Ovary (tissue), 9 donors: ENCODE results near the gene PSMD13. TPM values are rescaled to one million over a fixed set of nuclear protein-coding genes. Genes with fewer than 3 reads are reported as not detected.

Experiments used
- DNase-seq, 5 donors: peaks; one replicate each; pipeline ENCODE4 v3.0.0-alpha.2; 2019 to 2020
- H3K27ac ChIP-seq, 2 donors: fragments of 200-600 bp; one replicate each; pipeline versions ENCODE4 v1.5.1 to v1.8.0; 2019 to 2022
- H3K27me3 ChIP-seq: fragments of 200-600 bp; one replicate; pipeline ENCODE4 v1.8.0; 2022
- H3K36me3 ChIP-seq: fragments of 200-600 bp; sonication (generic); one replicate; pipeline ENCODE4 v1.5.1; 2019
- H3K4me1 ChIP-seq: one replicate; pipeline ENCODE4 v1.8.1; 2013; ENCODE audit warnings: mild to moderate bottlenecking, moderate library complexity; ENCODE audit not compliant: insufficient read depth
- H3K4me3 ChIP-seq: fragments of 200-600 bp; sonication (generic); one replicate; pipeline ENCODE4 v1.5.1; 2017
- H3K9me3 ChIP-seq, 2 donors: fragments of 200-600 bp in 1 of 2; sonication (generic) in 1 of 2; one replicate each; pipeline versions ENCODE4 v1.5.1 to v1.8.1; 2013 to 2019; ENCODE audit warnings: mild to moderate bottlenecking in 1 of 2, moderate library complexity in 1 of 2
- EP300 ChIP-seq: sonication (generic); formaldehyde crosslinking; IDR thresholded peaks from one replicate; pipeline ENCODE4 v1.6.1; 2017; ENCODE audit warnings: antibody characterized with exemption
- POLR2A ChIP-seq: fragments of 450-650 bp; IDR thresholded peaks from one replicate; pipeline ENCODE4 v1.6.1; 2017; ENCODE audit warnings: antibody characterized with exemption, mild to moderate bottlenecking, moderate library complexity
- WGBS, 3 donors: extraction: QIAGEN DNeasy Blood & Tissue Kit in 1 of 3; methylation state at CpG; one replicate each; pipeline versions ENCODE4 v1.1.5 to v1.1.7; 2013 to 2017; 5-methylcytosine and 5-hydroxymethylcytosine counted together
- intact Hi-C, 4 donors: fragments of 100-400 bp; cut with DNase I; formaldehyde crosslinking; loops; one replicate each; pipeline versions ENCODE4 v1.11.0 to v1.15.1; 2022 to 2023
- polyA plus RNA-seq, 2 donors: library from polyadenylated mRNA; stranded (reverse); fragments of 200-250 nt in 1 of 2; fragments of 350-450 nt in 1 of 2; fragmentation: Illumina TruSeq in 1 of 2; extraction: RNeasy Lipid Tissue Mini Kit (QIAGEN cat#74804) in 1 of 2; gene quantifications; one replicate each; pipeline ENCODE4 v1.2.3, GENCODE V29; 2013 to 2014
- total RNA-seq, 7 donors: library from RNA; depleted of rRNA in 2 of 7; stranded (reverse); fragments of >200 nt in 2 of 7; fragmentation: NEBNext Ultra II Directional in 3 of 7; extraction: Animal tissue kit (Norgen Biotek cat#: 25700) in 3 of 7; gene quantifications; one replicate each; pipeline versions ENCODE4 v1.1.0 to v1.2.4, GENCODE V29; 2016 to 2023
- TF ChIP-seq, protein P1 (sequence below), 3 donors: fragments of 450-650 bp in 2 of 3; fragments of 200-600 bp in 1 of 3; IDR thresholded peaks; one replicate each; pipeline versions ENCODE4 v1.5.1 to v1.8.0; 2016 to 2022; ENCODE audit warnings: antibody characterized with exemption in 3 of 3, mild to moderate bottlenecking in 1 of 3
- donor health status: DM: no; HTN: no; CAD: no; lungs with moderate emphysema.
- donor health status: DM: no; HTN: no; CAD: no.
- donor health status: Bipolar disorder and iron deficiency.
- donor health status: DM: yes; HTN: yes; CAD: no.
- donor health status: DM: no; HTN: no; CAD: no.
- donor health status: DM: yes; HTN: yes; CAD: no.

PSMD13 gene
- total and polyA plus RNA-seq, 9 donors, result 66.2 to 88.9 (median 75.8) TPM

DNA sequence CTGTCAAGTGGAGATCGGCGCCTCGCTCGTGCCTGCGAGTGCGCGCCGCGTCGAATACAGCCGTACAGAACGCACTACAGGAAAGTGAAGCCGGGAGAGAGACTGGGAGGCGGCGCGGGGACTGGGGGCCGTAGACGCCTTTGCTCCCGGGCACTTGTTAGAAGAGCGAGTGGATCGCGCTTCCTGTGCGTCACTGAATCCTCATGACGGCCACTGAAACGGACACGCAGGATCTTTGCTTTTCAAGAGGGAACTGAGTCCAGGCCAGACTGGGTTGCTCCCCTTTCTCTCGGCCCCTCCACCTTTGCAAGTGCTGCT lies 29.0 kb upstream of the PSMD13 start:
- Histone ChIP-seq H3K27me3 (no peaks in the 10 kb centered on the region), H3K27ac (peak overlapping the region; percentile 75 to 98), H3K36me3 (no peaks in the 10 kb centered on the region), H3K9me3 (no peaks in the 10 kb centered on the region), H3K4me3 (peak overlapping the region; percentile 78), H3K4me1 (peaks cover 19% of the 10 kb centered on the region)
- peak in 1 of 5 donors; percentile 53 for DNase-seq
- intact Hi-C loops, result loop anchor here (2.0 to 10.0 kb wide), 4 partner anchors 29 to 304 kb away; partner anchors contain the start of genes B4GALNT4 (in 3 of the 4), IFITM2 (in 1 of the 4), PSMD13 (in 1 of the 4) and SIRT3 (in 1 of the 4)
- TF ChIP-seq, protein P1, sequence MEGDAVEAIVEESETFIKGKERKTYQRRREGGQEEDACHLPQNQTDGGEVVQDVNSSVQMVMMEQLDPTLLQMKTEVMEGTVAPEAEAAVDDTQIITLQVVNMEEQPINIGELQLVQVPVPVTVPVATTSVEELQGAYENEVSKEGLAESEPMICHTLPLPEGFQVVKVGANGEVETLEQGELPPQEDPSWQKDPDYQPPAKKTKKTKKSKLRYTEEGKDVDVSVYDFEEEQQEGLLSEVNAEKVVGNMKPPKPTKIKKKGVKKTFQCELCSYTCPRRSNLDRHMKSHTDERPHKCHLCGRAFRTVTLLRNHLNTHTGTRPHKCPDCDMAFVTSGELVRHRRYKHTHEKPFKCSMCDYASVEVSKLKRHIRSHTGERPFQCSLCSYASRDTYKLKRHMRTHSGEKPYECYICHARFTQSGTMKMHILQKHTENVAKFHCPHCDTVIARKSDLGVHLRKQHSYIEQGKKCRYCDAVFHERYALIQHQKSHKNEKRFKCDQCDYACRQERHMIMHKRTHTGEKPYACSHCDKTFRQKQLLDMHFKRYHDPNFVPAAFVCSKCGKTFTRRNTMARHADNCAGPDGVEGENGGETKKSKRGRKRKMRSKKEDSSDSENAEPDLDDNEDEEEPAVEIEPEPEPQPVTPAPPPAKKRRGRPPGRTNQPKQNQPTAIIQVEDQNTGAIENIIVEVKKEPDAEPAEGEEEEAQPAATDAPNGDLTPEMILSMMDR (IDR thresholded peaks at IDR 0.05), result no peak
- no peak for TF ChIP-seq EP300
- TF ChIP-seq POLR2A, result no peak
- 0 to 1% (median 0%) methylated on average over 27 of the region's 27 CpGs for WGBS, 3 donors

DNA sequence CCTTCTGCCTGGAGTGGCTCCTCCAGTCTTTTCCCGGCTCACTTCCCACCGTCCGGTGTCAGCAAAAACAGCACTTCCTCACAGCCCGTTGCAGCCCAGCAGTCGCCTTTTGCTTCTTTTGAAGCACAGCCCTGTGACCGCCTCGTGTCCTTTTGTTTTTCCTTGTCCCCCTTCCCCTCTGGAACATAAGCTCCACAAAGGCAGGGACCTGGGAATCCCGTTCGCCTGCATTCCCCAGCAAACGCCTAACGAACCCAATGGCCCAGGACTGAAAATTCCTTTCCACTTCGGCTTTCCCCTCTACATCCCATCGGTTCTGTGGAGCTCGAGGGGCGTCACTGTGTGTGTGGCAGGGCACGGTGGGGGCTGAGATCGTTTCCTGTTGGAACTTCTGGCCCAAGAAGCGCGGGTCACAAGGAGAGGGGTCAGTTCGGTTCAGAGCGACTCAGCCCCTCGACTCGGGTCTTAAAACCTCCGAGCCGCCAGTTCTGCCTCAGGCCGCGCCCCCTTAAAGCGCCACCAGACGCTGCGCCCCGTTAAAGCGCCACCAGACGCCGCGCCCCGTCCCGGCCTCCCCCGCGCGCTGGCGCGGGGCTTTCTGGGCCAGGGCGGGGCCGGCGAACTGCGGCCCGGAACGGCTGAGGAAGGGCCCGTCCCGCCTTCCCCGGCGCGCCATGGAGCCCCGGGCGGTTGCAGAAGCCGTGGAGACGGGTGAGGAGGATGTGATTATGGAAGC lies 28.4 kb upstream of the PSMD13 start:
- H3K36me3 ChIP-seq, result no peaks in the 10 kb centered on the region
- peak overlapping the region; percentile 75 to 98 for H3K27ac ChIP-seq
- intact Hi-C loops, result loop anchor here (5.0 to 10.0 kb wide), 3 partner anchors 96 to 304 kb away; partner anchors contain the start of genes B4GALNT4 (in 3 of the 4) and IFITM2 (in 1 of the 4)
- H3K9me3 ChIP-seq, result no peaks in the 10 kb centered on the region
- peaks cover 19% of the 10 kb centered on the region for H3K4me1 ChIP-seq
- H3K27me3 ChIP-seq, result no peaks in the 10 kb centered on the region
- TF ChIP-seq EP300, result no peak
- TF ChIP-seq POLR2A, result peak; percentile 87
- whole genome bisulfite sequencing, 3 donors, result 0 to 1% (median 0%) methylated on average over 51 to 57 of the region's 57 CpGs
- H3K4me3 ChIP-seq, result peak overlapping the region; percentile 78
- peak; percentile 70 to 87 (median 79) for DNase-seq

GRCh38 chr11:208917-209260 lies 27.9 kb upstream of the PSMD13 start:
- Histone ChIP-seq H3K36me3 (no peaks in the 10 kb centered on the region), H3K4me1 (peaks cover 19% of the 10 kb centered on the region), H3K4me3 (peak overlapping the region; percentile 78), H3K27me3 (no peaks in the 10 kb centered on the region), H3K9me3 (no peaks in the 10 kb centered on the region), H3K27ac (peak overlapping the region; percentile 75 to 98)
- intact Hi-C loops, result loop anchor here (5.0 to 10.0 kb wide), 3 partner anchors 96 to 303 kb away; partner anchors contain the start of genes B4GALNT4 (in 3 of the 4) and IFITM2 (in 1 of the 4)
- peak in 2 of 5 donors; percentile 51 to 65 for DNase-seq
- TF ChIP-seq, protein P1 (IDR thresholded peaks at IDR 0.05), result no peak
- TF ChIP-seq EP300 (no peak), POLR2A (no peak)
- 0 to 1% (median 0%) methylated on average over 15 to 26 of the region's 26 CpGs for WGBS, 3 donors

DNA sequence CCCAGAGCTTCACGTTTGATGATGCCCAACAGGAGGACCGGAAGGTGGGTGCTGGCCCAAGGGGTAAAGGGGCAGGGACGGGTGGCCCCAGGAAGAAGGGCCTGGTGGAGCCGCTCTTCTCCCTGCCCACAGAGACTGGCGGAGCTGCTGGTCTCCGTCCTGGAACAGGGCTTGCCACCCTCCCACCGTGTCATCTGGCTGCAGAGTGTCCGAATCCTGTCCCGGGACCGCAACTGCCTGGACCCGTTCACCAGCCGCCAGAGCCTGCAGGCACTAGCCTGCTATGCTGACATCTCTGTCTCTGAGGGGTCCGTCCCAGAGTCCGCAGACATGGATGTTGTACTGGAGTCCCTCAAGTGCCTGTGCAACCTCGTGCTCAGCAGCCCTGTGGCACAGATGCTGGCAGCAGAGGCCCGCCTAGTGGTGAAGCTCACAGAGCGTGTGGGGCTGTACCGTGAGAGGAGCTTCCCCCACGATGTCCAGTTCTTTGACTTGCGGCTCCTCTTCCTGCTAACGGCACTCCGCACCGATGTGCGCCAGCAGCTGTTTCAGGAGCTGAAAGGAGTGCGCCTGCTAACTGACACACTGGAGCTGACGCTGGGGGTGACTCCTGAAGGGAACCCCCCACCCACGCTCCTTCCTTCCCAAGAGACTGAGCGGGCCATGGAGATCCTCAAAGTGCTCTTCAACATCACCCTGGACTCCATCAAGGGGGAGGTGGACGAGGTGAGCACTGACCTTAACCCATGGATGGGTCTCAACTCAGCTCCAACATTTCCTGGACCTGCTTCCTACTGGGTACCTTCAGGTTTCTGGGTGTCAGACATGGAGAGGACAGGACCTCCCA lies 27.3 kb upstream of the PSMD13 start:
- no peaks in the 10 kb centered on the region for H3K9me3 ChIP-seq
- peak overlapping the region in 1 of 2 donors; percentile 75 for H3K27ac ChIP-seq
- peak overlapping the region; percentile 78 for H3K4me3 ChIP-seq
- peaks cover 17% of the 10 kb centered on the region for H3K4me1 ChIP-seq
- DNase-seq, result peak in 2 of 5 donors; percentile 25 to 42
- intact Hi-C loops, result loop anchor here (5.0 to 10.0 kb wide), 3 partner anchors 95 to 303 kb away; partner anchors contain the start of genes B4GALNT4 (in 3 of the 4) and IFITM2 (in 1 of the 4)
- no peaks in the 10 kb centered on the region for H3K36me3 ChIP-seq
- TF ChIP-seq EP300 (no peak), POLR2A (no peak)
- TF ChIP-seq, protein P1 (IDR thresholded peaks at IDR 0.05), result no peak
- 31 to 46% (median 34%) methylated on average over 20 to 29 of the region's 29 CpGs for WGBS, 3 donors
- H3K27me3 ChIP-seq, result no peaks in the 10 kb centered on the region
